ENCODE data around the gene IGFBPL1.
"Not testable (repeated sequence)": the region's sequence is repeated elsewhere in the genome, so short reads cannot be mapped to it uniquely, and the experiment has no call there.

The IGFBPL1 gene, protein sequence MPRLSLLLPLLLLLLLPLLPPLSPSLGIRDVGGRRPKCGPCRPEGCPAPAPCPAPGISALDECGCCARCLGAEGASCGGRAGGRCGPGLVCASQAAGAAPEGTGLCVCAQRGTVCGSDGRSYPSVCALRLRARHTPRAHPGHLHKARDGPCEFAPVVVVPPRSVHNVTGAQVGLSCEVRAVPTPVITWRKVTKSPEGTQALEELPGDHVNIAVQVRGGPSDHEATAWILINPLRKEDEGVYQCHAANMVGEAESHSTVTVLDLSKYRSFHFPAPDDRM

GRCh38 chr9:38423973-38424843 lies at the start of gene IGFBPL1:
TSS of gene IGFBPL1 (minus strand) at chr9:38424454. CDS start at chr9:38424424, 30 bp downstream.
- peak in 5 of 51 donors; percentile 13 to 43 (median 30) for DNase-seq

GRCh38 chr9:38472583-38473249 lies 48.5 kb upstream of the IGFBPL1 start:
- not testable (repeated sequence) for DNase-seq

- DNase-seq, result no peak
Measured at GRCh38 chr9:38467404-38467803, 43.1 kb upstream of the IGFBPL1 start.

DNA sequence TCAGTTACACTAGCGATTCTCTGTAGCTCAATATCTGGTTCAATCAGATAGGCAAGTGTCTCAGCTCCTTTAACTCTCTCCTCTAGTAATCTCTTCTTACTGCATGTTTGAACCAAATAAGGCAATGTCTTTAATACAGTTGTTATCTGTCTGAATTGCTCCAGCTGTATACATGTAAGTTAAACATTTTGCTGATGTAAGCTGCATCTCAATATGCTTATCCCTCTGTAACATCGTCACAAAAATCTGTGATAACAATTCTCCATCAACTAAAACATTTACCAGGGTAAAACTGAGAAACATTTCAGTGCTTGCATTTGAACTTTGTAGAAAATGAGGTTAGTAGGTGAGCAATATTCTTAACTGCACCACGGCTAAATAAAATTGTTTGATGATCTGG lies 29.6 kb upstream of the IGFBPL1 start:
- no peak for DNase-seq

DNA sequence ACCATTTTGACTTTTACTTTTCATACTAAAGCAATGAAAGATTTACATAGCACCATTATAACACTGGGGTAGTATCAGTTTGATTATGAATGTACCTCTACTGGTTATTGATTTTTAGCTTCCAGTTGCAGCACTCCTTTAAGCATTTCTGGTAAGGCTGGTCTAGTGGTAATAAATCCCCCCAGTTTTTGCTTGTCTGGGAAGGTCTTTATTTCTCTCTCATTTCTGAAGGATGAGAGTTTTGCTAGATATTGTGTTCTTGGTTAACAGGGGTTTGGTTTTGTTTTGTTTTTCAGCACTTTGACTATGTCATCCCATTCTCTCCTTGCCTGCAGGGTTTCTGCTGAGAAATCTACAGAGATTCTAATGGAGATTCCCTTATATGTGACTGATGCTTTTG lies 26.9 kb upstream of the IGFBPL1 start:
- no peak for DNase-seq

DNA sequence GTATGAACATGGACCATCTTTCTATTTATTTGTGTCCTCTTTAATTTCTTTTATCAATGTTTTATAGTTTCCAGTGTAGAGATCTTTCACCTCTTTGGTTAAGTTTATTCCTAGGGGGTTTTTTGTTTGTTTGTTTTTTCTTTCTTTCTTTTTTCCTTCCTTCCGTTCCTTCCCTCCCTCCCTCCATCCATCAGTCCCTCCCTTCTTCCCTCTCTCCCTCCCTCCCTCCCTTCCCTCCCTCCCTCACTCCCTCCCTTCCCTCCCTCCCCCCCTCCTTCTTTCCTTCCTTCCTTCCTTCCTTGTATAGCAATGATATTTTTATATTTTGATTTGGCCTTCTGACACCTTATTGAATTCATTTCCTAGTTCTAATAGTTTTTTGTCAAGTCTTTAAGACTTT lies 23.4 kb upstream of the IGFBPL1 start:
- no peak for DNase-seq

GRCh38 chr9:38445154-38446043 lies 21.1 kb upstream of the IGFBPL1 start:
- no peak for DNase-seq

- DNase-seq, result no peak
Measured at GRCh38 chr9:38443597-38443996, 19.3 kb upstream of the IGFBPL1 start.

GRCh38 chr9:38443181-38443580 lies 18.9 kb upstream of the IGFBPL1 start:
- no peak for DNase-seq

DNA sequence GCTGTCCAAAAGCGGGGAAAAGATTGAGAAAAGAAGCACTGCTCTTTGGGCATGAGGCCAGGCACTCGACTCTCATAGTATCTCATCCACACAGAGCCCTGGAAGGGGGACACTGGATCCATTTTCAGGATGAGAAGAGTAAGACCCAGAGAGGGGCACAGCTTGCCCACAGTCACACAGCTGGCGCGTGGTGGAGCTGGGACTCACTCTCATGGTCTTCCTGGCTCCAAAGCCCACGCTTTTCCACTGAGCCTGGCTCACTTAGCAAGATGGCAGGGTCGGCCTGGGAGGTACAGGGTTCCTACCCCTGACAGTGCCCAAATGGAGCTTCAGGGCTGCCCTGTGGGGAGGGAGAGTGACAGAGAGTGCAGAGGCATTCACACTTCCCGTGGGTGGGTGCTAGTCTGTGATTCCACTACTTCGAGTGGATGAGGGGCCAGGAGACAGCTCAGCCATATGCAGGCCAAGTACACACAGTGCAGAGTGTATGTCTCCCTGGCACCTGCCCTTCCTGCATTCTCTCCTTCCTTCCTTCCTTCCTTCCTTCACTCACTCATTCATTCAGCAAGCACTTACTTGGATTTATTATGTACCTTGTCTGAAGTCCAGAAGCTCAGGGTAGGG lies 18.3 kb upstream of the IGFBPL1 start:
- no peak for DNase-seq

DNA sequence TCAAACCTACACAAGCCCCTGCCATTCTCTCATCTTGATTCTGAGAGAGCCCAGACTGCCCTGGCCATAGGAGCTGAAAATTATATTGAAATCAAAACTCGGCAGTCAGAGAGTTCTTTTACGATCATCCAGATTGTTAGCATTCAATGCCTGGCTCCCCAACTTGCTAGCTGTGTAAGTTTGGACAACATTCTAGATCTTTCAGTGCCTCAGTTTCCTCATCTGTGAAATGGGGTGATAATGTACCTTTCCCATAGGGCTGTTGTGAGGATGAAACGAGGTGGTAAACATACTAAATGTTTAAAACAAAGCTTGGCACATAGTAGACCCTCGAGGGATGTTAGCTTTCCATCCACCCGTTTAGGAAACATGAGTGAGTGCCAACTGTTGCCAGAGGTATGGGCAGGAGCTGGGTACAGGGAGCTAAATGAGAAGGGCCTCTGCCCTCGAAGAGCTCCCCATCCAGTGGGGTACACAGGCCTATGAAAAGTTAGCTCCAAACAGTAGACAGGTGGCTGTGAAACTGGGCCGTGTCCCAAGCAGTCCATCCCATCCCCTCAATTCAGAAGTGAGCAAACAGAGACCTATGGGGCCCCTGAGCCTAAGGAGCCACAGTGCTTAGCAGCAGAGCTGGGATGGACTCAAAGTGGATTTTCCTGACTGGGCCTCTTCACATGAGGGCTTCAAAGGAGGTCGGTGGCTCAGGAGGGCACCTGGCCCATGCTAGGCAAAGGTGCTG lies 17.3 kb upstream of the IGFBPL1 start:
- no peak for DNase-seq

DNA sequence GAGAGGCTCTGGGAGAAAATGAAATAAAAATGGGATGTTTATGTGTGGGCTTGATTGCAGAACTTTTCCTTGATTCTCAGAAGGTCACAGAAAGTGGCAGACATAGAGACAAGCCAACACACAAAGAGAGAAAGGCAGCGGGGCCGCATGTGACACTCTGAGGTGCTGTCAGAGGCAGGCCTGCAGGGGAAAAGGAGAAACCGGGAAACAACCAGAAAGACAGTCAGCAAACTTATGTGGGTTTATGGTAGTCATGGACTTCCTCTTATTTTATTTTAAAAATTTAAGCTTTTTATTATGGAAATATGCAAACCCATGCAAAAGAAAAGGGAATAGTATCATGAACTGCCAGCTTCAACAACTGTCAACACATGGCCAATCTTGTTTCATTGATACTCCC lies 16.3 kb upstream of the IGFBPL1 start:
- DNase-seq, result no peak

- no peak for DNase-seq
Measured at GRCh38 chr9:38439916-38440301, 15.7 kb upstream of the IGFBPL1 start.

- DNase-seq, result no peak
Measured at GRCh38 chr9:38439291-38439915, 15.1 kb upstream of the IGFBPL1 start.

DNA sequence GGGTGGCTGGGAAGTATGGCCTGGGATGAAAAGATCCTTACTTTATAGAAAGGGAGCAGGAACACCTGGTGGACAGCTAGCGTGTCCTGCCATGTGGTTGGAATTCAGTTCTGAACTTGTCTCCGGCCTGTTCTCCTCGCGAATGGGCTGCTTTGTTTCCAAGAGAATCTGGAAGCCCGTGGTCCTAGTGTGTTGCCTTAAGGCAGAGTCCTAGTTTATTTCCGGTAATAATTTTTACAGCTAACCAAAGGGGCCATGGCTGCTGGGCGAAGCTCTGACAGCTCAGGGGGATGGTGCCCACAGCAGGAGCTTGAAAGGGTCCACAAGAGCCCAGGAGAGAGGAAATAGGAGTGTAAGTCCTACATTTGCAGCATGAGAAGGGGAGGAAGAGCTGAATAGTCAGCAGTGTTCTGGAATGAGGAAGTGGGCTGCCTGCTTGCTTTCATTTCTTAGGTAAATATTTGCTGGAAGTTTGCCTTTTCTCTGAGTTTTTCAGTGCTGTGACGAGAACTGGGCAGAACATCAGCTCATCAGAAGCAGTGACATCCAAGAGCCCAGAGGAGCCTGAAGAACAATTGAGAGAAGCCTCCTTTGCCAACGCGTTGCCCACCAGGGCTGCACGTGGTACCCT lies 13.1 kb upstream of the IGFBPL1 start:
- no peak for DNase-seq

GRCh38 chr9:38436708-38437107 lies 12.5 kb upstream of the IGFBPL1 start:
- no peak for DNase-seq

DNA sequence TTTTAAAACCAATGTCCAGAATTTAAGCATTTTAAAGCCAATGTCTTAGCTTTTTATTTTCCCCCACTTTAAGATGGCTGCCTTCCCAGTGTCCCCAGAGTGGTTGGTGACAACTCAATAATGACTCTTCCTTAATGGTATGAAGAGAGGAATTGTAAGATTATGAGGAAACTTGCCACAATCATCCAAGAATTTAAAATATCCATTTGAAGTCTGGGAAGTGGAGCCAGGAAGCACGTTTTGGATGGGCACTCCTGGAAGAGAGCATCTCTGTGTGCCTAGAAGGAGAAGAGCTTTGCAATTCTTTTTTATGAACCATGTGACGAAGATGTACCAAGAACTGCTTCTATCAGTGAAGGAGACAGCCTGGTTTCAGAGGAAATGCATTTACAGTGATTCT lies 11.3 kb upstream of the IGFBPL1 start:
- no peak for DNase-seq

DNA sequence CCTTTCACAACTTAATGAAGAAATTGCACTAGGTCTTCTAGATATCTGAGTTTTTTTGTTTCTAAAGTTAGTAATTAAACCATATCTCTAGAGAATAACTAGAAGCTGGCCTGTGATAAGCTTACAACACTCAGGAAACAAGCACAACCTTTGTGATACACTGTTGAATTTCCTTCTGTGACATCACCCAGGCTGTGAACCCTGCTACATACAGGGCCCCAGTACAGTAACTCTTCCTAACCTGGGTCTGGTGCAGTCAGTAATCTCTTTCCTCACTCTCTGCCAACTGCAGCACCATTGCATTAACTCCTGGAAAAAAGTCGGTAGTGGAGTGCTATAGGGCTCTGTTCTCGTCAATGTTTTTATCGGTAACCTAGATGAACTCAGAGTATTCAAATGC lies 10.6 kb upstream of the IGFBPL1 start:
- DNase-seq, result no peak

DNA sequence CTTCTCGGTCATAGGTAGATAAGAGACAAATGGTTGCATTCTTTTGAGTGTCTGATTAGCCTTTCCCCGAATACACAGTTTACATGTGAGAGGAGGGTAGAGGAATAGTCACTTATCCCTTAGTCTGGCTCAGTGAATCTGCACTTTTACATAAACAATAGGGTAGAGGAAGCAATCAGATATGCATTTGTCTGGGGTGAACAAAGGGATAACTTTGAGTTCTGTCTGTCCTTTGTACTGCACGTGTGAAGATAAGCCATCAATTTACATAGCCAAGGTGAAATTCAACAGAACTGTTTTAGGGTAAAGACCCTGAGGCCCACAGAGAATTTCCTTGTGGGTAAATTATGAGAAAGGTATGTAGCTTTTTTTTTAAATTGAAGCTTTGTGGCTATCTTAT lies 10.1 kb upstream of the IGFBPL1 start:
- no peak for DNase-seq
